Neural progenitor cell (in vitro differentiated cells): Measurements from ENCODE around the gene COL23A1.

Source experiments
- CTCF ChIP-seq: fragments of 200-600 bp; sonication (generic); IDR thresholded peaks from 2 replicates; pipeline ENCODE4 v1.5.1; 2017; ENCODE audit warnings: antibody characterized with exemption, mild to moderate bottlenecking
- EZH2 ChIP-seq: fragments of 200-600 bp; sonication (generic); IDR thresholded peaks from 2 replicates; pipeline ENCODE4 v1.6.1; 2017; ENCODE audit warnings: antibody characterized with exemption, mild to moderate bottlenecking, moderate library complexity

- no peak for TF ChIP-seq EZH2
- TF ChIP-seq CTCF, result no peak
Observed at GRCh38 chr5:178282391-178282790, 307.8 kb downstream of the COL23A1 start.
